Measurements from ENCODE around the gene LITAF. TPM values are rescaled to one million over a fixed set of nuclear protein-coding genes. Genes with fewer than 3 reads are reported as not detected.

Gene LITAF
- total and polyA plus RNA-seq, 7 experiments from 2014 or later, result 126 to 563 (median 264) TPM

GRCh38 chr16:11624205-11624604 is 37.5 kb upstream of the LITAF start:
- peak overlapping the region; percentile 73 to 100 (median 86) for H3K27ac Mint-ChIP-seq
- peaks cover 47 to 80% (median 64%) of the 10 kb centered on the region in 7 donors for H3K4me1 Mint-ChIP-seq
- peak overlapping the region; percentile 11 for H3K27ac ChIP-seq (ENCODE audit: low read depth, low read length)
- H3K4me3 Mint-ChIP-seq, result peak overlapping the region; percentile 4 to 73 (median 51)
- H3K27me3 ChIP-seq (ENCODE audit: control insufficient read depth in 2 of 2, insufficient read depth in 2 of 2, low read length in 2 of 2), result no peaks in the 10 kb centered on the region
- H3K9me3 Mint-ChIP-seq, result peaks cover 0 to 7% (median 3%) of the 10 kb centered on the region in 11 donors
- H3K27me3 Mint-ChIP-seq, result no peaks in the 10 kb centered on the region
- H3K4me1 ChIP-seq (ENCODE audit: control insufficient read depth in 2 of 2, insufficient read depth in 2 of 2, low read length in 2 of 2), result peaks cover 50 to 68% of the 10 kb centered on the region in 2 donors
- POLR2A ChIA-PET, result interaction anchor here (0.6 to 10.2 kb wide), 8 partner anchors 11 to 109 kb away, joined by 3 to 68 read pairs (median 4); no protein-coding TSS in a partner anchor
- ATAC-seq (peak; percentile 40), DNase-seq (no peak)
- intact Hi-C loops (cut with micrococcal nuclease), result no loop called here
- peak overlapping the region; percentile 3 for H3K4me3 ChIP-seq (ENCODE audit: low read length)
- H3K36me3 ChIP-seq (ENCODE audit: control insufficient read depth in 2 of 3, insufficient read depth in 3 of 3, low read length in 3 of 3), result no peaks in the 10 kb centered on the region
- CTCF ChIA-PET, result no interaction called here
- peaks cover 0 to 19% (median 0%) of the 10 kb centered on the region in 5 donors for H3K36me3 Mint-ChIP-seq
- H3K9me3 ChIP-seq (ENCODE audit: control insufficient read depth in 2 of 3, low read length in 3 of 3), result peaks cover 0 to 6% (median 0%) of the 10 kb centered on the region in 3 experiments

GRCh38 chr16:11621920-11622651 is 35.4 kb upstream of the LITAF start:
- H3K27ac Mint-ChIP-seq, result peak overlapping the region; percentile 96 to 100 (median 98)
- H3K4me3 ChIP-seq (ENCODE audit: low read length), result peak overlapping the region; percentile 47
- intact Hi-C loops (cut with micrococcal nuclease), result loop anchor here (1.0 to 2.0 kb wide), 6 partner anchors 19 to 90 kb away; partner anchors contain the start of gene SNN (in 1 of the 2)
- no peaks in the 10 kb centered on the region for H3K27me3 Mint-ChIP-seq
- H3K27ac ChIP-seq (ENCODE audit: low read depth, low read length), result peak overlapping the region; percentile 77
- no peaks in the 10 kb centered on the region for H3K36me3 ChIP-seq (ENCODE audit: control insufficient read depth in 2 of 3, insufficient read depth in 3 of 3, low read length in 3 of 3)
- peaks cover 0 to 7% (median 3%) of the 10 kb centered on the region in 11 donors for H3K9me3 Mint-ChIP-seq
- H3K36me3 Mint-ChIP-seq, result peaks cover 0 to 20% (median 0%) of the 10 kb centered on the region in 5 donors
- H3K27me3 ChIP-seq (ENCODE audit: control insufficient read depth in 2 of 2, insufficient read depth in 2 of 2, low read length in 2 of 2), result no peaks in the 10 kb centered on the region
- peak overlapping the region; percentile 81 to 95 (median 86) for H3K4me3 Mint-ChIP-seq
- peaks cover 0 to 6% (median 0%) of the 10 kb centered on the region in 3 experiments for H3K9me3 ChIP-seq (ENCODE audit: control insufficient read depth in 2 of 3, low read length in 3 of 3)
- DNase-seq, result peak in 7 of 9 donors; percentile 50 to 82 (median 79)
- peaks cover 52 to 92% (median 67%) of the 10 kb centered on the region in 7 donors for H3K4me1 Mint-ChIP-seq
- ChIA-PET POLR2A (interaction anchor here (0.5 to 10.2 kb wide), 27 partner anchors 8 to 121 kb away, joined by 3 to 92 read pairs (median 5); partner anchors contain the start of genes LITAF and TXNDC11), CTCF (interaction anchor here (0.6 to 2.5 kb wide), 16 partner anchors 10 to 187 kb away, joined by 3 to 12 read pairs (median 4); no protein-coding TSS in a partner anchor)
- peak; percentile 80 for ATAC-seq
- H3K4me1 ChIP-seq (ENCODE audit: control insufficient read depth in 2 of 2, insufficient read depth in 2 of 2, low read length in 2 of 2), result peaks cover 59 to 78% of the 10 kb centered on the region in 2 donors

- intact Hi-C loops (cut with micrococcal nuclease), result loop anchor here in 1 of 2 donors (2.0 kb wide), 1 partner anchor 37 kb away; no protein-coding TSS in a partner anchor
- Histone ChIP-seq H3K36me3 (ENCODE audit: control insufficient read depth in 2 of 3, insufficient read depth in 3 of 3, low read length in 3 of 3) (no peaks in the 10 kb centered on the region), H3K27ac (ENCODE audit: low read depth, low read length) (peak overlapping the region; percentile 77), H3K9me3 (ENCODE audit: control insufficient read depth in 2 of 3, low read length in 3 of 3) (peaks cover 0 to 6% (median 0%) of the 10 kb centered on the region in 3 experiments), H3K4me3 (ENCODE audit: low read length) (peak overlapping the region; percentile 47), H3K27me3 (ENCODE audit: control insufficient read depth in 2 of 2, insufficient read depth in 2 of 2, low read length in 2 of 2) (no peaks in the 10 kb centered on the region), H3K4me1 (ENCODE audit: control insufficient read depth in 2 of 2, insufficient read depth in 2 of 2, low read length in 2 of 2) (peaks cover 59 to 78% of the 10 kb centered on the region in 2 donors)
- Mint-ChIP-seq H3K27me3 (no peaks in the 10 kb centered on the region), H3K4me3 (peak overlapping the region; percentile 81 to 95 (median 86)), H3K4me1 (peaks cover 52 to 91% (median 64%) of the 10 kb centered on the region in 7 donors), H3K36me3 (peaks cover 0 to 20% (median 0%) of the 10 kb centered on the region in 5 donors), H3K27ac (peak overlapping the region; percentile 96 to 100 (median 98)), H3K9me3 (peaks cover 0 to 7% (median 3%) of the 10 kb centered on the region in 11 donors)
- CTCF ChIA-PET, result interaction anchor here (0.5 to 2.5 kb wide), 13 partner anchors 10 to 93 kb away, joined by 3 to 12 read pairs (median 4); no protein-coding TSS in a partner anchor
- no peak for ATAC-seq
- DNase-seq, result peak in 1 of 9 donors; percentile 19
- POLR2A ChIA-PET, result interaction anchor here (0.6 to 10.2 kb wide), 25 partner anchors 9 to 121 kb away, joined by 3 to 92 read pairs (median 6); partner anchors contain the start of genes LITAF and TXNDC11
These were observed 34.8 kb upstream of the LITAF start for GRCh38 chr16:11621539-11621919.

GRCh38 chr16:11620243-11621003 is 33.7 kb upstream of the LITAF start:
- no peaks in the 10 kb centered on the region for H3K27me3 ChIP-seq (ENCODE audit: control insufficient read depth in 2 of 2, insufficient read depth in 2 of 2, low read length in 2 of 2)
- POLR2A ChIA-PET, result interaction anchor here (0.8 to 10.2 kb wide), 10 partner anchors 13 to 61 kb away, joined by 3 to 92 read pairs (median 23); partner anchors contain the start of gene LITAF
- Mint-ChIP-seq H3K4me3 (peak overlapping the region; percentile 57 to 95 (median 73)), H3K9me3 (peaks cover 0 to 7% (median 3%) of the 10 kb centered on the region in 11 donors), H3K4me1 (peaks cover 54 to 94% (median 64%) of the 10 kb centered on the region in 7 donors), H3K27ac (peak overlapping the region; percentile 76 to 100 (median 98)), H3K27me3 (no peaks in the 10 kb centered on the region), H3K36me3 (peaks cover 0 to 20% (median 0%) of the 10 kb centered on the region in 5 donors)
- peaks cover 59 to 81% of the 10 kb centered on the region in 2 donors for H3K4me1 ChIP-seq (ENCODE audit: control insufficient read depth in 2 of 2, insufficient read depth in 2 of 2, low read length in 2 of 2)
- intact Hi-C loops (cut with micrococcal nuclease), result loop anchor here in 1 of 2 donors (2.0 kb wide), 1 partner anchor 36 kb away; no protein-coding TSS in a partner anchor
- ATAC-seq (no peak), DNase-seq (no peak)
- peaks cover 0 to 6% (median 0%) of the 10 kb centered on the region in 3 experiments for H3K9me3 ChIP-seq (ENCODE audit: control insufficient read depth in 2 of 3, low read length in 3 of 3)
- H3K27ac ChIP-seq (ENCODE audit: low read depth, low read length), result peak overlapping the region; percentile 77
- no peaks in the 10 kb centered on the region for H3K36me3 ChIP-seq (ENCODE audit: control insufficient read depth in 2 of 3, insufficient read depth in 3 of 3, low read length in 3 of 3)
- peak overlapping the region; percentile 35 for H3K4me3 ChIP-seq (ENCODE audit: low read length)
- CTCF ChIA-PET, result interaction anchor here (0.9 to 2.5 kb wide), 4 partner anchors 16 to 39 kb away, joined by 3 to 12 read pairs (median 6); no protein-coding TSS in a partner anchor

GRCh38 chr16:11619327-11619851 is 32.7 kb upstream of the LITAF start:
- ChIA-PET CTCF (interaction anchor here (0.6 to 1.6 kb wide), 7 partner anchors 11 to 907 kb away, joined by 3 to 6 read pairs (median 3); no protein-coding TSS in a partner anchor), POLR2A (interaction anchor here (0.5 to 10.2 kb wide), 16 partner anchors 8 to 364 kb away, joined by 3 to 92 read pairs (median 6); partner anchors contain the start of genes GSPT1, LITAF, SNN and SOCS1)
- peak in 5 of 9 donors; percentile 39 to 54 (median 52) for DNase-seq
- H3K4me1 ChIP-seq (ENCODE audit: control insufficient read depth in 2 of 2, insufficient read depth in 2 of 2, low read length in 2 of 2), result peaks cover 52 to 71% of the 10 kb centered on the region in 2 donors
- H3K27ac ChIP-seq (ENCODE audit: low read depth, low read length), result peak overlapping the region; percentile 77
- intact Hi-C loops (cut with micrococcal nuclease), result no loop called here
- Mint-ChIP-seq H3K4me1 (peaks cover 52 to 92% (median 60%) of the 10 kb centered on the region in 7 donors), H3K36me3 (peaks cover 0 to 20% (median 0%) of the 10 kb centered on the region in 5 donors), H3K9me3 (peaks cover 0 to 7% (median 3%) of the 10 kb centered on the region in 11 donors), H3K27me3 (no peaks in the 10 kb centered on the region), H3K4me3 (peak overlapping the region; percentile 68 to 95 (median 76)), H3K27ac (peak overlapping the region; percentile 76 to 100 (median 98))
- H3K36me3 ChIP-seq (ENCODE audit: control insufficient read depth in 2 of 3, insufficient read depth in 3 of 3, low read length in 3 of 3), result no peaks in the 10 kb centered on the region
- ATAC-seq, result peak; percentile 75
- no peaks in the 10 kb centered on the region for H3K27me3 ChIP-seq (ENCODE audit: control insufficient read depth in 2 of 2, insufficient read depth in 2 of 2, low read length in 2 of 2)
- H3K4me3 ChIP-seq (ENCODE audit: low read length), result peak overlapping the region; percentile 47
- H3K9me3 ChIP-seq (ENCODE audit: control insufficient read depth in 2 of 3, low read length in 3 of 3), result peaks cover 0 to 6% (median 0%) of the 10 kb centered on the region in 3 experiments
